GM18868 (cell line): ENCODE data around the gene SLC2A5.
"Not testable (repeated sequence)": the region's sequence is repeated elsewhere in the genome, so short reads cannot be mapped to it uniquely, and the experiment has no call there.

Experiments
- ATAC-seq: cut with Tn5 transposase; IDR thresholded peaks from one replicate; pipeline ENCODE4 v1.9.1; 2021; ENCODE audit warnings: mild to moderate bottlenecking, moderate library complexity; ENCODE audit not compliant: unreplicated experiment

The SLC2A5 gene

GRCh38 chr1:9037476-9038337, 31.7 kb downstream of the SLC2A5 start:
- peak; percentile 55 for ATAC-seq

GRCh38 chr1:9035226-9035625, 34.2 kb downstream of the SLC2A5 start:
- ATAC-seq = no peak

- no peak for ATAC-seq
Measured at GRCh38 chr1:9033363-9033762, 36.1 kb downstream of the SLC2A5 start.

GRCh38 chr1:9031484-9032259, 37.8 kb downstream of the SLC2A5 start:
- ATAC-seq = no peak

GRCh38 chr1:9031077-9031476, 38.4 kb downstream of the SLC2A5 start:
- not testable (repeated sequence) for ATAC-seq

- ATAC-seq = no peak
Measured at GRCh38 chr1:9028921-9029705, 40.3 kb downstream of the SLC2A5 start.

GRCh38 chr1:9027307-9027706, 42.1 kb downstream of the SLC2A5 start:
- ATAC-seq = no peak

GRCh38 chr1:9025449-9025848, 44.0 kb downstream of the SLC2A5 start:
- ATAC-seq = no peak

- no peak for ATAC-seq
Measured at GRCh38 chr1:9024837-9025236, 44.6 kb downstream of the SLC2A5 start.

GRCh38 chr1:9022773-9023172, 46.7 kb downstream of the SLC2A5 start:
- ATAC-seq = no peak

GRCh38 chr1:9022026-9022738, 47.3 kb downstream of the SLC2A5 start:
- not testable (repeated sequence) for ATAC-seq

- no peak for ATAC-seq
Measured at GRCh38 chr1:9020305-9020704, 49.1 kb downstream of the SLC2A5 start.

- ATAC-seq = no peak
Measured at GRCh38 chr1:9019896-9020295, 49.5 kb downstream of the SLC2A5 start.

GRCh38 chr1:9018333-9018732, 51.1 kb downstream of the SLC2A5 start:
- no peak for ATAC-seq

- no peak for ATAC-seq
Measured at GRCh38 chr1:9016455-9016854, 53.0 kb downstream of the SLC2A5 start.

GRCh38 chr1:9014475-9015375, 54.7 kb downstream of the SLC2A5 start:
- ATAC-seq = no peak

GRCh38 chr1:9013819-9014218, 55.6 kb downstream of the SLC2A5 start:
- ATAC-seq = no peak

- no peak for ATAC-seq
Measured at GRCh38 chr1:9010781-9011323, 58.6 kb downstream of the SLC2A5 start.
